ENCODE results near the gene CFAP43. TPM values are rescaled to one million over a fixed set of nuclear protein-coding genes. Genes with fewer than 3 reads are reported as not detected.
A peak's percentile ranks its signal among the peaks of the same experiment; 100 is the strongest.

The CFAP43 gene
- total and polyA plus RNA-seq, 2 experiments from 2014 or later: 0.57 to 0.83 TPM

GRCh38 chr10:104209575-104210198 lies 22.5 kb downstream of the CFAP43 start:
- Histone ChIP-seq H2AFZ (no peak overlapping the region), H3K79me2 (no peaks in the 10 kb centered on the region), H3K9me3 (ENCODE audit: low read depth) (no peaks in the 10 kb centered on the region), H3K9me2 (replicated peaks; ENCODE audit: insufficient read depth) (no peaks in the 10 kb centered on the region), H3K36me3 (replicated peaks; ENCODE audit: insufficient read depth, low read depth) (no peaks in the 10 kb centered on the region), H3K27me3 (no peaks in the 10 kb centered on the region), H4K20me1 (ENCODE audit: insufficient read depth, poor library complexity, severe bottlenecking) (no peaks in the 10 kb centered on the region), H3K4me3 (no peak overlapping the region), H3K4me2 (no peak overlapping the region), H3K27ac (no peak overlapping the region), H3K4me1 (ENCODE audit: insufficient read depth) (no peaks in the 10 kb centered on the region)
- TF ChIP-seq, protein P1, sequence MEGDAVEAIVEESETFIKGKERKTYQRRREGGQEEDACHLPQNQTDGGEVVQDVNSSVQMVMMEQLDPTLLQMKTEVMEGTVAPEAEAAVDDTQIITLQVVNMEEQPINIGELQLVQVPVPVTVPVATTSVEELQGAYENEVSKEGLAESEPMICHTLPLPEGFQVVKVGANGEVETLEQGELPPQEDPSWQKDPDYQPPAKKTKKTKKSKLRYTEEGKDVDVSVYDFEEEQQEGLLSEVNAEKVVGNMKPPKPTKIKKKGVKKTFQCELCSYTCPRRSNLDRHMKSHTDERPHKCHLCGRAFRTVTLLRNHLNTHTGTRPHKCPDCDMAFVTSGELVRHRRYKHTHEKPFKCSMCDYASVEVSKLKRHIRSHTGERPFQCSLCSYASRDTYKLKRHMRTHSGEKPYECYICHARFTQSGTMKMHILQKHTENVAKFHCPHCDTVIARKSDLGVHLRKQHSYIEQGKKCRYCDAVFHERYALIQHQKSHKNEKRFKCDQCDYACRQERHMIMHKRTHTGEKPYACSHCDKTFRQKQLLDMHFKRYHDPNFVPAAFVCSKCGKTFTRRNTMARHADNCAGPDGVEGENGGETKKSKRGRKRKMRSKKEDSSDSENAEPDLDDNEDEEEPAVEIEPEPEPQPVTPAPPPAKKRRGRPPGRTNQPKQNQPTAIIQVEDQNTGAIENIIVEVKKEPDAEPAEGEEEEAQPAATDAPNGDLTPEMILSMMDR (IDR thresholded peaks at IDR 0.05; ENCODE audit: poor library complexity): peak; percentile 74
- no peak for TF ChIP-seq EZH2 (IDR thresholded peaks at IDR 0.05; ENCODE audit: borderline replicate concordance)
- DNase-seq (ENCODE audit: low spot score): peak; percentile 64
- WGBS (ENCODE audit: low lambda C conversion rate, missing lambda C conversion rate): 19% methylated on average over 2 of the region's 2 CpGs

DNA sequence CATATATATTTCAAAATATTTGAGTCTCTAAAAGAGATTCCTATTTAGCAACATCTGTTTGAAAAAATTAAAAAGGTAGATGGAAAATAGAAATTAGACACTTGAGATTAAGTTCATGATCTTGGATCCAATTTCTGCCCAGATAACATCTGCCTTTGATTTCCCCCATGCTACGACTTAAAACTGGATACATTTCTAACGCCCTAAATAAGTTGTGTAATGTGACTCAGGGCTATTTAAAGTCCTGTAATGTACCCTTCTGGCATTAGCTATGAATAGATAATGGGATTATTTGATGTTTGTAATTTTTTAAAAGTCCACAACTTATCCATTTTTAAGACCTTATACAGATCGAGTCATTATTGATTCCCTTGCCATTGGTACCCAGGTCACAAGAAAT lies 23.4 kb downstream of the CFAP43 start:
- H3K36me3 ChIP-seq (replicated peaks; ENCODE audit: insufficient read depth, low read depth): no peaks in the 10 kb centered on the region
- no peaks in the 10 kb centered on the region for H3K9me2 ChIP-seq (replicated peaks; ENCODE audit: insufficient read depth)
- no peaks in the 10 kb centered on the region for H3K9me3 ChIP-seq (ENCODE audit: low read depth)
- no peak overlapping the region for H3K4me2 ChIP-seq
- H3K4me1 ChIP-seq (ENCODE audit: insufficient read depth): no peaks in the 10 kb centered on the region
- H3K4me3 ChIP-seq: no peak overlapping the region
- WGBS (ENCODE audit: low lambda C conversion rate, missing lambda C conversion rate): 46% methylated on average over 3 of the region's 3 CpGs
- H3K79me2 ChIP-seq: no peaks in the 10 kb centered on the region
- H3K27me3 ChIP-seq: no peaks in the 10 kb centered on the region
- TF ChIP-seq, protein P1 (IDR thresholded peaks at IDR 0.05; ENCODE audit: poor library complexity): no peak
- TF ChIP-seq EZH2 (IDR thresholded peaks at IDR 0.05; ENCODE audit: borderline replicate concordance): no peak
- TF ChIP-seq EZH2phosphoT487 (IDR thresholded peaks at IDR 0.05; ENCODE audit: low read depth, severe bottlenecking, unreplicated experiment): no peak
- no peaks in the 10 kb centered on the region for H4K20me1 ChIP-seq (ENCODE audit: insufficient read depth, poor library complexity, severe bottlenecking)
- no peak overlapping the region for H2AFZ ChIP-seq
- H3K27ac ChIP-seq: no peak overlapping the region
- DNase-seq (ENCODE audit: low spot score): no peak

GRCh38 chr10:104202231-104202630 lies 29.9 kb downstream of the CFAP43 start:
- 95% methylated on average over 2 of the region's 2 CpGs for WGBS (ENCODE audit: low lambda C conversion rate, missing lambda C conversion rate)
- Histone ChIP-seq H2AFZ (no peak overlapping the region), H3K27me3 (no peaks in the 10 kb centered on the region), H3K79me2 (no peaks in the 10 kb centered on the region), H4K20me1 (ENCODE audit: insufficient read depth, poor library complexity, severe bottlenecking) (no peaks in the 10 kb centered on the region), H3K9me2 (replicated peaks; ENCODE audit: insufficient read depth) (no peaks in the 10 kb centered on the region), H3K4me1 (ENCODE audit: insufficient read depth) (no peaks in the 10 kb centered on the region), H3K4me2 (no peak overlapping the region), H3K4me3 (no peak overlapping the region), H3K9me3 (ENCODE audit: low read depth) (no peaks in the 10 kb centered on the region), H3K36me3 (replicated peaks; ENCODE audit: insufficient read depth, low read depth) (no peaks in the 10 kb centered on the region), H3K27ac (no peak overlapping the region)
- no peak for DNase-seq (ENCODE audit: low spot score)
- TF ChIP-seq, protein P1 (IDR thresholded peaks at IDR 0.05; ENCODE audit: poor library complexity): no peak
- no peak for TF ChIP-seq EZH2 (IDR thresholded peaks at IDR 0.05; ENCODE audit: borderline replicate concordance)
- TF ChIP-seq EZH2phosphoT487 (IDR thresholded peaks at IDR 0.05; ENCODE audit: low read depth, severe bottlenecking, unreplicated experiment): no peak

Data from hepatocyte (in vitro differentiated cells).